ENCODE data around the gene CMIP. TPM values are rescaled to one million over a fixed set of nuclear protein-coding genes. Genes with fewer than 3 reads are reported as not detected.

CMIP gene
- total RNA-seq, 2 donors from 2014 or later, result 7.7 to 19.2 TPM

- H3K4me1 ChIP-seq, result peaks cover 0 to 8% of the 10 kb centered on the region in 2 donors
- H3K27ac ChIP-seq, result no peak overlapping the region
- no peaks in the 10 kb centered on the region for H3K9me3 ChIP-seq
- no peak overlapping the region for H3K4me3 ChIP-seq
- no peaks in the 10 kb centered on the region for H3K27me3 ChIP-seq
- no peaks in the 10 kb centered on the region for H3K36me3 ChIP-seq
- TF ChIP-seq CTCF (IDR thresholded peaks at IDR 0.05), result no peak
- no peak for DNase-seq (ENCODE audit: low spot score)
Measured at GRCh38 chr16:81720973-81721906, 276.6 kb downstream of the CMIP start.

GRCh38 chr16:81723098-81723723 is 278.6 kb downstream of the CMIP start:
- no peaks in the 10 kb centered on the region for H3K27me3 ChIP-seq
- TF ChIP-seq CTCF (IDR thresholded peaks at IDR 0.05), result peak; percentile 65 to 84
- DNase-seq (ENCODE audit: low spot score), result no peak
- no peak overlapping the region for H3K27ac ChIP-seq
- peaks cover 0 to 8% of the 10 kb centered on the region in 2 donors for H3K4me1 ChIP-seq
- no peaks in the 10 kb centered on the region for H3K9me3 ChIP-seq
- H3K36me3 ChIP-seq, result no peaks in the 10 kb centered on the region
- no peak overlapping the region for H3K4me3 ChIP-seq

- Histone ChIP-seq H3K4me1 (peaks cover 0 to 11% of the 10 kb centered on the region in 2 donors), H3K27me3 (no peaks in the 10 kb centered on the region), H3K27ac (no peak overlapping the region), H3K9me3 (no peaks in the 10 kb centered on the region), H3K4me3 (no peak overlapping the region), H3K36me3 (no peaks in the 10 kb centered on the region)
- TF ChIP-seq CTCF (IDR thresholded peaks at IDR 0.05), result no peak
- no peak for DNase-seq (ENCODE audit: low spot score)
Measured at GRCh38 chr16:81728435-81728834, 283.8 kb downstream of the CMIP start.

- no peak for DNase-seq (ENCODE audit: low spot score)
- H3K27ac ChIP-seq, result no peak overlapping the region
Measured at GRCh38 chr16:81729451-81729850, 284.8 kb downstream of the CMIP start.

More at GRCh38 chr16:81729451-81729850, 284.8 kb downstream of the CMIP start:
- no peaks in the 10 kb centered on the region for H3K36me3 ChIP-seq
- TF ChIP-seq CTCF (IDR thresholded peaks at IDR 0.05), result no peak
- peaks cover 0 to 11% of the 10 kb centered on the region in 2 donors for H3K4me1 ChIP-seq
- no peak overlapping the region for H3K4me3 ChIP-seq
- no peaks in the 10 kb centered on the region for H3K9me3 ChIP-seq
- no peaks in the 10 kb centered on the region for H3K27me3 ChIP-seq

Data from right atrium auricular region (tissue), 2 donors.